ENCODE data around the gene TMEM50B. TPM values are rescaled to one million over a fixed set of nuclear protein-coding genes. Genes with fewer than 3 reads are reported as not detected.
A peak's percentile ranks its signal among the peaks of the same experiment; 100 is the strongest.

Gene TMEM50B
- total RNA-seq (10 to 100 TPM; 45.6 to 57.5 TPM), polyA plus RNA-seq (ENCODE audit: insufficient read length in 6 of 6) (10 to 100 TPM; 50.3 to 92.8 (median 61.5) TPM)
- long read RNA-seq, donor 1, transcript TMEM50B-210 (7 exons, 2,375 nt) = major isoform, 47 of 68 reads
- long read RNA-seq, donor 1, partial matches to known transcripts = 17 of 68 reads
- long read RNA-seq, donor 1, other reads (novel, unspliced or antisense) = 0 of 68 reads
- long read RNA-seq, donor 2, transcript TMEM50B-210 (7 exons, 2,375 nt) = major isoform, 24 of 40 reads
- long read RNA-seq, donor 2, partial matches to known transcripts = 12 of 40 reads
- long read RNA-seq, donor 2, other reads (novel, unspliced or antisense) = 0 of 40 reads
- long read RNA-seq, donor 3, transcript TMEM50B-210 (7 exons, 2,375 nt) = major isoform, 28 of 38 reads
- long read RNA-seq, donor 3, partial matches to known transcripts = 6 of 38 reads
- long read RNA-seq, donor 3, other reads (novel, unspliced or antisense) = 0 of 38 reads
- long read RNA-seq, donor 4, transcript TMEM50B-210 (7 exons, 2,375 nt) = major isoform, 31 of 46 reads
- long read RNA-seq, donor 4, partial matches to known transcripts = 3 of 46 reads
- long read RNA-seq, donor 4, other reads (novel, unspliced or antisense) = 9 of 46 reads
- long read RNA-seq, donor 5, transcript TMEM50B-210 (7 exons, 2,375 nt) = major isoform, 37 of 53 reads
- long read RNA-seq, donor 5, transcript TMEM50B-209 (4 exons, 695 nt) = minor isoform, 5 of 53 reads
- long read RNA-seq, donor 5, partial matches to known transcripts = 7 of 53 reads
- long read RNA-seq, donor 5, other reads (novel, unspliced or antisense) = 0 of 53 reads
- long read RNA-seq, donor 6, transcript TMEM50B-210 (7 exons, 2,375 nt) = major isoform, 29 of 82 reads
- long read RNA-seq, donor 6, partial matches to known transcripts = 15 of 82 reads
- long read RNA-seq, donor 6, other reads (novel, unspliced or antisense) = 34 of 82 reads
- long read RNA-seq, donor 7, transcript TMEM50B-210 (7 exons, 2,375 nt) = major isoform, 20 of 43 reads
- long read RNA-seq, donor 7, transcript TMEM50B-209 (4 exons, 695 nt) = minor isoform, 8 of 43 reads
- long read RNA-seq, donor 7, partial matches to known transcripts = 12 of 43 reads
- long read RNA-seq, donor 7, other reads (novel, unspliced or antisense) = 0 of 43 reads
- long read RNA-seq, donor 8, transcript TMEM50B-210 (7 exons, 2,375 nt) = major isoform, 23 of 42 reads
- long read RNA-seq, donor 8, partial matches to known transcripts = 13 of 42 reads
- long read RNA-seq, donor 8, other reads (novel, unspliced or antisense) = 0 of 42 reads
- long read RNA-seq, donor 9 = 0 reads
- long read RNA-seq, donor 10, transcript TMEM50B-210 (7 exons, 2,375 nt) = major isoform, 14 of 23 reads
- long read RNA-seq, donor 10, partial matches to known transcripts = 0 of 23 reads
- long read RNA-seq, donor 10, other reads (novel, unspliced or antisense) = 8 of 23 reads
- long read RNA-seq, donor 11, transcript TMEM50B-210 (7 exons, 2,375 nt) = major isoform, 28 of 42 reads
- long read RNA-seq, donor 11, partial matches to known transcripts = 9 of 42 reads
- long read RNA-seq, donor 11, other reads (novel, unspliced or antisense) = 0 of 42 reads
- long read RNA-seq, donor 12, transcript TMEM50B-210 (7 exons, 2,375 nt) = major isoform, 29 of 60 reads
- long read RNA-seq, donor 12, partial matches to known transcripts = 24 of 60 reads
- long read RNA-seq, donor 12, other reads (novel, unspliced or antisense) = 0 of 60 reads

- H3K4me3 ChIP-seq = peak within 1 kb of the TSS; percentile 72 to 90
- H3K27me3 ChIP-seq = no peaks in the 10 kb centered on the region
- H3K4me1 ChIP-seq = peaks cover 6 to 31% of the 10 kb centered on the region in 2 donors
- TF ChIP-seq CTCF (IDR thresholded peaks at IDR 0.05) = peak in 1 of 2 donors; percentile 44
- H3K36me3 ChIP-seq = no peaks in the 10 kb centered on the region
- H3K9me3 ChIP-seq = no peaks in the 10 kb centered on the region
- peak; percentile 92 to 100 (median 96) for DNase-seq
- peak; percentile 98 for ATAC-seq
- H3K27ac ChIP-seq = peak within 1 kb of the TSS; percentile 98 to 100
- intact Hi-C loops (cut with DNase I) = no loop called here
Measured at GRCh38 chr21:33479679-33480480, at the start of gene TMEM50B. Gene TMEM50B, minus strand, starts transcription at chr21:33479974. Its CDS starts 11,089 bp downstream, at chr21:33468885.

GRCh38 chr21:33522953-33523349 is 43.2 kb upstream of the TMEM50B start:
- ATAC-seq = no peak
- no peaks in the 10 kb centered on the region for H3K9me3 ChIP-seq

DNA sequence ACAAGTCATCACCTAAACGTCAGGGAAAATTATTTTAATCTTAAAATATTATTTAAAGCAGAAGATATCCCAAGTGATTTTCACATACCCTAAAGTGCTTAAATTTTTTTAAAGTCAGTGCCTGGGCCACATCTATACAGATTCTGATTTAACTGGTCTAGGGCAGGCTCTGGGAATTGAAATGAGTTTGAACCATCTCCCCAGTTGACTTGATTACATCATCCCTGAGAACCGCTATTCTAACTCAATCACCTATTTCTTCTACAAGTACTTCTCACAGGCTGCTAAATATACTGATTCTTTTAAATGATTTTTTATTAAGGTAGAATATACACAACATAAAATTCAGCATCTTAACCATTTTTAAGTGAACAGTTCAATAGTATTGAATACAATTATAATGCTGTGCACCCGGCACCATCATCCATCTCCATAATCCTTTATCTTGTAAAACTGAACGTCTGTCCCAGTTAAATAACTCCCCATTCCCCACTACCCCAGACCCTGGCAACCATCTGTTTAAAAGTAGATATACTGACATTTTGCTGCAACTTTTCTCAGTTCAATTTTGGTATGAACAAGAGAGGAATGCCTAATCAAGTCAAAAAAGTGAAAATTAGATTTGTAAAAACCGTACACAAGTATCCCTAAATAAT is 42.7 kb upstream of the TMEM50B start:
- no peak for ATAC-seq
- Histone ChIP-seq H3K36me3 (peaks cover 0 to 84% of the 10 kb centered on the region in 2 donors), H3K4me3 (no peak overlapping the region), H3K9me3 (no peaks in the 10 kb centered on the region), H3K4me1 (no peaks in the 10 kb centered on the region), H3K27me3 (no peaks in the 10 kb centered on the region), H3K27ac (no peak overlapping the region)
- DNase-seq = no peak
- TF ChIP-seq CTCF (IDR thresholded peaks at IDR 0.05) = no peak
- intact Hi-C loops (cut with DNase I) = no loop called here

More at GRCh38 chr21:33522953-33523349, 43.2 kb upstream of the TMEM50B start:
- Histone ChIP-seq H3K36me3 (peaks cover 0 to 84% of the 10 kb centered on the region in 2 donors), H3K27me3 (no peaks in the 10 kb centered on the region), H3K4me1 (no peaks in the 10 kb centered on the region), H3K27ac (no peak overlapping the region), H3K4me3 (no peak overlapping the region)
- intact Hi-C loops (cut with DNase I) = no loop called here
- no peak for TF ChIP-seq CTCF (IDR thresholded peaks at IDR 0.05)
- no peak for DNase-seq

DNA sequence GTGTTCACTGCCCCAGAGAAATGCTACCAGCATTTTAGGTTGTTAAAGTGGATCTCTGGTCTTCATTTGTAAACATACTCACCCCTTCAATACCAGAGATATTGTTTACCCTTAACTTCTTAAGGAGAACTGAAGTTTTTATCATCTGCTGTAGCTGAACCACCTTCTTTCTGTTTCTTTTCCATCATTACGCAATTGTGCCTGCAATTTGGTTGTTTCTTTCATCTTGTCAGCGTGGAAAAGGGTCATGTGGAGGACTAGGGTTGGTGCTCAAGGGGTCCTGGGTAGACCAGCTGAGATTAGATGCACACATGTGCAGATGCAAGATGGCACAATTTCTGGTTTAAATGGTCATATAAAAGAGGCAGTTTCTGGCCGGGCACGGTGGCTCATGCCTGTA is 39.1 kb upstream of the TMEM50B start:
- ATAC-seq = no peak
- Histone ChIP-seq H3K4me1 (peaks cover 0 to 10% of the 10 kb centered on the region in 2 donors), H3K9me3 (no peaks in the 10 kb centered on the region), H3K27ac (no peak overlapping the region), H3K36me3 (peaks cover 0 to 87% of the 10 kb centered on the region in 2 donors), H3K27me3 (no peaks in the 10 kb centered on the region), H3K4me3 (no peak overlapping the region)
- TF ChIP-seq CTCF (IDR thresholded peaks at IDR 0.05) = no peak
- intact Hi-C loops (cut with DNase I) = no loop called here
- DNase-seq = no peak
